ENCODE results near the gene CYSTM1. TPM values are rescaled to one million over a fixed set of nuclear protein-coding genes. Genes with fewer than 3 reads are reported as not detected.

The CYSTM1 gene
- total RNA-seq, 1 experiment from 2014 or later, result 43.3 TPM

GRCh38 chr5:140267201-140267540, 92.2 kb downstream of the CYSTM1 start:
- peaks cover 35% of the 10 kb centered on the region; the same call in 1 of the 2 replicates for H3K79me2 ChIP-seq (ENCODE audit: low read length)

GRCh38 chr5:140267559-140268018, 92.6 kb downstream of the CYSTM1 start:
- intact Hi-C loops (cut with micrococcal nuclease), result no loop called here
- Histone ChIP-seq H3K27me3 (ENCODE audit: low read length) (no peaks in the 10 kb centered on the region), H3K4me2 (ENCODE audit: low read length) (no peak overlapping the region), H3K79me2 (ENCODE audit: low read length) (peaks cover 35% of the 10 kb centered on the region; the same call in 1 of the 2 replicates), H3K9me2 (replicated peaks; ENCODE audit: low read length) (no peaks in the 10 kb centered on the region), H2AFZ (ENCODE audit: low read length) (no peak overlapping the region), H3F3A (ENCODE audit: low read length, unreplicated experiment) (no peaks in the 10 kb centered on the region), H3K4me3 (ENCODE audit: low read length) (no peak overlapping the region), H3K36me3 (ENCODE audit: low read depth, low read length) (no peaks in the 10 kb centered on the region), H3K4me1 (ENCODE audit: insufficient read depth, low read length) (peaks cover under 1% of the 10 kb centered on the region), H3K27ac (ENCODE audit: low read length) (no peak overlapping the region), H3K9me3 (ENCODE audit: low read length) (no peaks in the 10 kb centered on the region), H4K20me1 (ENCODE audit: low read length) (no peaks in the 10 kb centered on the region), H3K9ac (ENCODE audit: low read length) (no peak overlapping the region)
- no TSS peak for BruUV-seq (replicated peaks)
- no peak for DNase-seq
- no peak for TF ChIP-seq EZH2 (IDR thresholded peaks at IDR 0.05; ENCODE audit: low read length, unreplicated experiment)
- TF ChIP-seq, protein P1, sequence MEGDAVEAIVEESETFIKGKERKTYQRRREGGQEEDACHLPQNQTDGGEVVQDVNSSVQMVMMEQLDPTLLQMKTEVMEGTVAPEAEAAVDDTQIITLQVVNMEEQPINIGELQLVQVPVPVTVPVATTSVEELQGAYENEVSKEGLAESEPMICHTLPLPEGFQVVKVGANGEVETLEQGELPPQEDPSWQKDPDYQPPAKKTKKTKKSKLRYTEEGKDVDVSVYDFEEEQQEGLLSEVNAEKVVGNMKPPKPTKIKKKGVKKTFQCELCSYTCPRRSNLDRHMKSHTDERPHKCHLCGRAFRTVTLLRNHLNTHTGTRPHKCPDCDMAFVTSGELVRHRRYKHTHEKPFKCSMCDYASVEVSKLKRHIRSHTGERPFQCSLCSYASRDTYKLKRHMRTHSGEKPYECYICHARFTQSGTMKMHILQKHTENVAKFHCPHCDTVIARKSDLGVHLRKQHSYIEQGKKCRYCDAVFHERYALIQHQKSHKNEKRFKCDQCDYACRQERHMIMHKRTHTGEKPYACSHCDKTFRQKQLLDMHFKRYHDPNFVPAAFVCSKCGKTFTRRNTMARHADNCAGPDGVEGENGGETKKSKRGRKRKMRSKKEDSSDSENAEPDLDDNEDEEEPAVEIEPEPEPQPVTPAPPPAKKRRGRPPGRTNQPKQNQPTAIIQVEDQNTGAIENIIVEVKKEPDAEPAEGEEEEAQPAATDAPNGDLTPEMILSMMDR (conservative IDR thresholded peaks at IDR 0.05; ENCODE audit: low read depth, low read length), result no peak
- TF ChIP-seq EZH2phosphoT487 (IDR thresholded peaks at IDR 0.05; ENCODE audit: borderline replicate concordance, low read length), result no peak
- CTCF ChIA-PET, result no interaction called here
- no peak for ATAC-seq
- POLR2A ChIA-PET (ENCODE audit: unreplicated experiment), result no interaction called here

More at GRCh38 chr5:140267201-140267540, 92.2 kb downstream of the CYSTM1 start:
- BruUV-seq (replicated peaks), result no TSS peak
- Histone ChIP-seq H2AFZ (ENCODE audit: low read length) (no peak overlapping the region), H3K4me3 (ENCODE audit: low read length) (no peak overlapping the region), H3F3A (ENCODE audit: low read length, unreplicated experiment) (no peaks in the 10 kb centered on the region), H3K4me1 (ENCODE audit: insufficient read depth, low read length) (peaks cover 4% of the 10 kb centered on the region), H3K4me2 (ENCODE audit: low read length) (no peak overlapping the region), H3K27me3 (ENCODE audit: low read length) (no peaks in the 10 kb centered on the region), H3K9ac (ENCODE audit: low read length) (no peak overlapping the region), H3K27ac (ENCODE audit: low read length) (no peak overlapping the region), H3K36me3 (ENCODE audit: low read depth, low read length) (no peaks in the 10 kb centered on the region), H3K9me3 (ENCODE audit: low read length) (no peaks in the 10 kb centered on the region), H3K9me2 (replicated peaks; ENCODE audit: low read length) (no peaks in the 10 kb centered on the region), H4K20me1 (ENCODE audit: low read length) (no peaks in the 10 kb centered on the region)
- ATAC-seq (no peak), DNase-seq (no peak)
- TF ChIP-seq, protein P1 (conservative IDR thresholded peaks at IDR 0.05; ENCODE audit: low read depth, low read length), result no peak
- TF ChIP-seq EZH2phosphoT487 (IDR thresholded peaks at IDR 0.05; ENCODE audit: borderline replicate concordance, low read length), result no peak
- no peak for TF ChIP-seq EZH2 (IDR thresholded peaks at IDR 0.05; ENCODE audit: low read length, unreplicated experiment)
- ChIA-PET POLR2A (ENCODE audit: unreplicated experiment) (no interaction called here), CTCF (no interaction called here)
- intact Hi-C loops (cut with micrococcal nuclease), result no loop called here

GRCh38 chr5:140270008-140270407, 95.0 kb downstream of the CYSTM1 start:
- Histone ChIP-seq H3K27me3 (ENCODE audit: low read length) (no peaks in the 10 kb centered on the region), H3F3A (ENCODE audit: low read length, unreplicated experiment) (no peaks in the 10 kb centered on the region), H3K36me3 (ENCODE audit: low read depth, low read length) (no peaks in the 10 kb centered on the region; the same call in 1 of the 2 replicates), H3K9me3 (ENCODE audit: low read length) (no peaks in the 10 kb centered on the region), H3K9me2 (replicated peaks; ENCODE audit: low read length) (no peaks in the 10 kb centered on the region), H3K27ac (ENCODE audit: low read length) (no peak overlapping the region), H3K4me2 (ENCODE audit: low read length) (no peak overlapping the region), H3K4me1 (ENCODE audit: insufficient read depth, low read length) (no peaks in the 10 kb centered on the region), H4K20me1 (ENCODE audit: low read length) (no peaks in the 10 kb centered on the region), H2AFZ (ENCODE audit: low read length) (no peak overlapping the region), H3K9ac (ENCODE audit: low read length) (no peak overlapping the region), H3K4me3 (ENCODE audit: low read length) (no peak overlapping the region), H3K79me2 (ENCODE audit: low read length) (peaks cover 29% of the 10 kb centered on the region; the same call in 1 of the 2 replicates)
- ChIA-PET CTCF (no interaction called here), POLR2A (ENCODE audit: unreplicated experiment) (no interaction called here)
- intact Hi-C loops (cut with micrococcal nuclease), result no loop called here
- ATAC-seq (no peak), DNase-seq (no peak)
- no TSS peak for BruUV-seq (replicated peaks)
- no peak for TF ChIP-seq EZH2phosphoT487 (IDR thresholded peaks at IDR 0.05; ENCODE audit: borderline replicate concordance, low read length)
- TF ChIP-seq, protein P1 (conservative IDR thresholded peaks at IDR 0.05; ENCODE audit: low read depth, low read length), result no peak
- no peak for TF ChIP-seq EZH2 (IDR thresholded peaks at IDR 0.05; ENCODE audit: low read length, unreplicated experiment)
